ENCODE data around the gene INHBE.
"Not testable (repeated sequence)": the region's sequence is repeated elsewhere in the genome, so short reads cannot be mapped to it uniquely, and the experiment has no call there.

Gene INHBE

GRCh38 chr12:57439762-57440266 lies 15.3 kb upstream of the INHBE start:
- in situ Hi-C loops (cut with MboI; ENCODE audit: low sequenced_read_pairs), result no loop called here

- in situ Hi-C loops (cut with MboI; ENCODE audit: low sequenced_read_pairs), result not testable (repeated sequence)
These were observed 13.7 kb upstream of the INHBE start for GRCh38 chr12:57441393-57441792.

DNA sequence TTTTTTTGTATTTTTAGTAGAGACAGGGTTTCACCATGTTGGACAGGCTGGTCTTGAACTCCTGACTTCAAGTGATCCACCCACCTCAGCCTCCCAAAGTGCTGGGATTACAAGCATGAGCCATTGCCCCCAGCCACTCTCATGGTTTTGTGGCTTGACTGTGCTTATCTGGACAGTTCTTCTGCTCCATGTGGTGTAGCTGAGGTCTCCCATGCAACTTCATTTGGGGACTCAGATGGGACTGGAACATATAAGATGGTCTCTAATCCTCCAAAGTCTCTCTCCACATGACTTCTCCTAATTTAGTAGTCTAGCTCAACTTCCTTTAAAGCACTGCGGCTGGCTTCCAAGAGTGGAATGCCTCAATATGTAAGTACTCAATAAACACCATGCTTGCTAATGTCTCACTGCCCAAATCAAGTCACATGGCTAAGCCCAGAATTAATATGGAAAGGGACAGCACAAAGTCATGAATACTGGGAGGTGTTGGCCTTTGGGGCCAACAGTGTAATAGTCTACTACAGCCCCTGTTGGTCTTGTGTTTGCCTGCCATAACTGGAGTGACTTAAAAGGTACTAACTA lies 13.2 kb upstream of the INHBE start:
- in situ Hi-C loops (cut with MboI; ENCODE audit: low sequenced_read_pairs), result no loop called here

DNA sequence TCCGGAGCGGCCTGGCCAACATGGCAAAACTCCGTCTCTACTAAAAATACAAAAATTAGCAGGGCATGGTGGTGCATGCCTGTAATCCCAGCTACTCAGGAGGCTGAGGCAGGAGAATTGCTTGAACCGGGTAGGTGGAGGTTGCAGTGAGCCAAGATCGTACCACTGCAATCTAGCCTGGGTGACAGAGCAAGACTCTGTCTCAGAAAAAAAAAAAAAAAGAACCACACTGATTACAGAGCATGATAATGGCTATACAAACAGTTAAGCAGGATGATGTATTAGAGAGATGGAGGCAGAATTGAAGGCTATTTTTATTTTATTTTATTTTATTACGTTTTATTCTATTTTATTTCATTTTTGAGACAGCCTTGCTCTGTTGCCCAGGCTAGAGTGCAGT lies 10.8 kb upstream of the INHBE start:
- in situ Hi-C loops (cut with MboI; ENCODE audit: low sequenced_read_pairs), result not testable (repeated sequence)

DNA sequence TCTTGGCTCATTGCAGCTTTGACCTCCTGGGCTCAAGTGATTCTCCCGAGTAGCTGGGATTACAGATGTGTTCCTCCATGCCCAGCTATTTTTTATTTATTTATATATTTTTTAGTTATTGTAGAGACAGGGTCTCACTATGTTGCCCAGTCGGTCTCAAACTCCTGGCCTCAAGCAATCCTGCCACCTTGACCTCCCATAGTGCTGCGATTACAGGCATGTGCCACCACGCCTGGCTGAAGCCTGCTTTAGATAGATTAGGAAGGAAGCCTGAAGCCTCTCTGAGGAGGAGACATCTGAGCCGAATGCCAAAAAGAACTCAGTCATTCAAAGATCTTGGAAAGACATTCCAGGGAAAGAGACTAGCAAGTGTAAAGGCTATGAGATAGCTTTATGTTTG lies 10.4 kb upstream of the INHBE start:
- in situ Hi-C loops (cut with MboI; ENCODE audit: low sequenced_read_pairs), result no loop called here

DNA sequence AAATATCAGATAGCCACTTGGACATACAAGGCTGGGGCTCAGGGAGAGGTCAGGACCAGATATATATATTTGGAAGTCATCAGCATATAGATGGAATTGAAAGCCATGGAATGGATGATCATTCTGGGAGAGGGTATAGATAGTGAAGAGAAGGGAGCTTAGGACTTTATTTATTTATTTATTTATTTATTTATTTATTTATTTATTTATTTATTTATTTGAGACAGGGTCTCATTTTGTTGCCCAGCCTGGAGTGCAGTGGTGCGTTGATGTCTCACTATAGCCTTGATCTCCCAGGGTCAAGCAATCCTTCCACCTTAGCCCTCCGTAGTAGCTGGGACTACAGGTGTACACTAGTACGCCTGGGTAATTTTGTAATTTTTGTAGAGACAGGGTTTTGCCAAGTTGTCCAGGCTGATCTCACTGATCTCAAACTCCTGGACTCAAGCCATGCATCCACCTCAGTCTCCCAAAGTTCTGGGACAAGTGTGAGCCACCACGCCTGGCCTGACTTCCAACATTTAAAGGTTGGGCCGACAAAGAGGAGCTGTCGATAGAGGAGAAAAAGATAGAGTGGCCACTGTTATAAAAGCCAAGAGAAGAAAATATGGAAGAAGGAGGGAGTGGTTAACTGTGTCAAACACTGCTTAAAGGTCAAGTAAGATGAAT lies 8.7 kb upstream of the INHBE start:
- in situ Hi-C loops (cut with MboI; ENCODE audit: low sequenced_read_pairs), result no loop called here

- in situ Hi-C loops (cut with MboI; ENCODE audit: low sequenced_read_pairs), result no loop called here
These were observed 6.4 kb upstream of the INHBE start for GRCh38 chr12:57448669-57449068.

DNA sequence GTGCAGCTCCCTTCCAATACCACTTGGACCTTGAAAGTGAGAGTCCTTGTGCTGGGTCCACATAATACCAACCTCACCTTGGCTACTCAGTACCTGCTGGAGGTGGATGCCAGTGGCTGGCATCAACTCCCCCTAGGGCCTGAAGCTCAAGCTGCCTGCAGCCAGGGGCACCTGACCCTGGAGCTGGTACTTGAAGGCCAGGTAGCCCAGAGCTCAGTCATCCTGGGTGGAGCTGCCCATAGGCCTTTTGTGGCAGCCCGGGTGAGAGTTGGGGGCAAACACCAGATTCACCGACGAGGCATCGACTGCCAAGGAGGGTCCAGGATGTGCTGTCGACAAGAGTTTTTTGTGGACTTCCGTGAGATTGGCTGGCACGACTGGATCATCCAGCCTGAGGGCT lies 5.7 kb upstream of the INHBE start:
- in situ Hi-C loops (cut with MboI; ENCODE audit: low sequenced_read_pairs), result no loop called here

- in situ Hi-C loops (cut with MboI; ENCODE audit: low sequenced_read_pairs), result loop anchor here (10.0 kb wide), 1 partner anchor 185 kb away; no protein-coding TSS in a partner anchor
These were observed 5.0 kb upstream of the INHBE start for GRCh38 chr12:57450057-57450456.

DNA sequence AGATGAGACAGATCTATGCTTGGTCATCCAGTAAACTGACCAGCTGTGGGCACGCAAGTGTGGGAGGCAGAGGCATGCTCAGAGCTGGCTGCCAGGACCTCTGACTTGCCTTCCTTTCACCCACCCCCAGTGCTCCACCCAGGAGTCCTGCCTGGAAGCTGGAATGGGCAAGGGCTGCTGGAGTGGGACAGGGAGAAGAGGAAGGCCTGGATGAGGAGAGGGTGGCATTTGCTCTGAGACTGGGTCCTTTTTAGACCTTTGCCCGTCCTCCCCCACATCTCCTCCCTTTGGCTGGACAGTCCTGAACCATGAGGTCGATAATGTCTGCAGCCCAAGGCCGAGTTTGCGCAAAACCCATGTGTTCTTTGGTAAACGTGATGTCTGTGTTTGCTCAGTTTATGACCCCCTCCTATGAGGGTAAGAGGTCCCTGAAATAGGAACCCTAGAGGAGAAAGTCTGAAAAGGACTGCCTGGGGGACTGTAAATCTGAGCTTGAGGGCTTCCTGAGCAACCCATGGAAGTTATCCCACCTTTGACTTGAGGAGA lies 3.8 kb upstream of the INHBE start:
- in situ Hi-C loops (cut with MboI; ENCODE audit: low sequenced_read_pairs), result loop anchor here (10.0 kb wide), 1 partner anchor 187 kb away; no protein-coding TSS in a partner anchor

DNA sequence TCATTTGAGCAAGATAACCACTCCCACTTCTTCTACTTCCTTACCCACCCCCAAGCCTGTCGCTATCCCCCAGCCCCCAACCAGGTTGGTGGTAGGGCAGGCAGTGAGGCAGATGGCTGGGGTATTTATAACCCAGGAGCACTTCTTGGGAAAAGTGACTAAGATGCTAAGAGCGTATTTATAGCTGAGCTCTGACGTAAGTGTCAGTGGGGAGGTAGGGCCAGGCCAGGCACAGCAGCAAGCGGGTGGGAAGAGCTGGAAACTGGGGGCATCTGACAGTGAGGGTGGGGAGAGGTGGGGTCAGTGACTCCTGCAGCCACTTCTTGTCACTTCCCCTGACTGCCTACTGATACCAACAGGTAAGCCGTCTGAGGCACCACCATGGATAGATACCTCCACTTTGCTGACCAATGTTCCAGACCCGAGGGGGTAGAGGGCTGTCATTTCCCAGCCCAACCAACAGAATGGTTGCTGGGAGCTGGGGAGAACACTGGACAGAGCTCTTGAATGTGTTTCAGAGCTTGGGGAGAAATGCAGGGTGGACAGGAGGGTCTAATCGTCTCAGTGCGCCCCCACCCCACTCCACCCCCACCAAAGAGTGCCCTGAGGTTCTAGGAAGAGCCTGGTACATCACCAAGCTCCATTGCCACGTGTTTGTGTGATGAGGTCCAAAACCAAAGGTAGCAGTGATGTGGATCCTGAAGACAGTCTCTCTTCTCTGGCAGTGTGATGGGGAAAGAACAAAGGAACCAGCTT lies 2.7 kb upstream of the INHBE start:
- in situ Hi-C loops (cut with MboI; ENCODE audit: low sequenced_read_pairs), result loop anchor here (10.0 kb wide), 1 partner anchor 188 kb away; no protein-coding TSS in a partner anchor

GRCh38 chr12:57452937-57453509 lies 2.1 kb upstream of the INHBE start:
- in situ Hi-C loops (cut with MboI; ENCODE audit: low sequenced_read_pairs), result loop anchor here (10.0 kb wide), 1 partner anchor 188 kb away; no protein-coding TSS in a partner anchor

- in situ Hi-C loops (cut with MboI; ENCODE audit: low sequenced_read_pairs), result loop anchor here (10.0 kb wide), 1 partner anchor 189 kb away; no protein-coding TSS in a partner anchor
These were observed 918 bp upstream of the INHBE start for GRCh38 chr12:57454213-57454565.

GRCh38 chr12:57455374-57456144 lies 452 bp downstream of the INHBE start:
- in situ Hi-C loops (cut with MboI; ENCODE audit: low sequenced_read_pairs), result loop anchor here (10.0 kb wide), 1 partner anchor 191 kb away; no protein-coding TSS in a partner anchor

- in situ Hi-C loops (cut with MboI; ENCODE audit: low sequenced_read_pairs), result loop anchor here (10.0 kb wide), 1 partner anchor 191 kb away; no protein-coding TSS in a partner anchor
These were observed 1.1 kb downstream of the INHBE start for GRCh38 chr12:57456145-57456700.

GRCh38 chr12:57456737-57457490 lies 1.8 kb downstream of the INHBE start:
- in situ Hi-C loops (cut with MboI; ENCODE audit: low sequenced_read_pairs), result loop anchor here (10.0 kb wide), 1 partner anchor 192 kb away; no protein-coding TSS in a partner anchor

- in situ Hi-C loops (cut with MboI; ENCODE audit: low sequenced_read_pairs), result loop anchor here (10.0 kb wide), 1 partner anchor 194 kb away; no protein-coding TSS in a partner anchor
These were observed 3.6 kb downstream of the INHBE start for GRCh38 chr12:57458665-57459054.

- in situ Hi-C loops (cut with MboI; ENCODE audit: low sequenced_read_pairs), result loop anchor here (10.0 kb wide), 1 partner anchor 194 kb away; no protein-coding TSS in a partner anchor
These were observed 4.1 kb downstream of the INHBE start for GRCh38 chr12:57459055-57459749.
